IMR-90 (cell line): Measurements from ENCODE around the gene STX17. TPM values are rescaled to one million over a fixed set of nuclear protein-coding genes. Genes with fewer than 3 reads are reported as not detected.

Experiments used
- ATAC-seq: fragments of 200-7000 bp; cut with Tn5 transposase; 2 replicates; pipeline ENCODE4 v1.9.1; 2020; ENCODE audit warnings: low read depth, mild to moderate bottlenecking, moderate library complexity
- BruUV-seq: library from RNA; stranded (reverse); fragments of 400-500 nt; replicated peaks from 2 replicates; lab custom pipeline; 2021; lab: Mats Ljungman, UMichigan
- CTCF ChIA-PET: fragments of 300-600 bp; formaldehyde crosslinking; extraction: SDS; loops from one replicate; lab custom pipeline; 2021; ENCODE audit warnings: antibody characterized with exemption; lab: Yijun Ruan, JAX
- POLR2A ChIA-PET: fragments of 300-600 bp; sonication (Branson Sonifier 250); formaldehyde crosslinking; loops from one replicate; lab custom pipeline; 2022; ENCODE audit warnings: antibody characterized with exemption; ENCODE audit not compliant: unreplicated experiment; lab: Charles Lee
- DNase-seq: peaks from one replicate; pipeline ENCODE4 v3.0.0; 2013
- H2AFZ ChIP-seq: replicated peaks from 2 replicates; pipeline ENCODE3; 2013; ENCODE audit warnings: low read length, mild to moderate bottlenecking; ENCODE audit not compliant: poor library complexity
- H2AK5ac ChIP-seq: 2 replicates; pipeline ENCODE4 v1.6.1; 2013; ENCODE audit warnings: low read depth, low read length, inconsistent platforms
- H2AK9ac ChIP-seq: replicated peaks from 2 replicates; pipeline ENCODE3; 2013; ENCODE audit warnings: mild to moderate bottlenecking, low read depth, low read length, moderate library complexity; ENCODE audit not compliant: poor library complexity
- H2BK120ac ChIP-seq: 2 replicates; pipeline ENCODE4 v1.6.1; 2013; ENCODE audit warnings: low read depth, low read length, inconsistent platforms
- H2BK15ac ChIP-seq: 3 replicates; pipeline ENCODE4 v1.6.1; 2013; ENCODE audit warnings: low read depth, low read length, inconsistent platforms
- H2BK20ac ChIP-seq: 2 replicates; pipeline ENCODE4 v1.6.1; 2013; ENCODE audit warnings: low read depth, mild to moderate bottlenecking, inconsistent platforms, low read length, moderate library complexity
- H2BK5ac ChIP-seq: 2 replicates; pipeline ENCODE4 v1.6.1; 2013; ENCODE audit warnings: mild to moderate bottlenecking, low read depth, low read length, inconsistent platforms; ENCODE audit not compliant: poor library complexity, severe bottlenecking
- H3K14ac ChIP-seq: replicated peaks from 2 replicates; pipeline ENCODE4 v1.6.1; 2013; ENCODE audit warnings: low read depth, low read length, inconsistent platforms
- H3K18ac ChIP-seq: 2 replicates; pipeline ENCODE4 v1.6.1; 2013; ENCODE audit warnings: low read depth, low read length, control low read depth
- H3K23ac ChIP-seq: 2 replicates; pipeline ENCODE4 v1.6.1; 2013; ENCODE audit warnings: low read depth, low read length, inconsistent platforms
- H3K27ac ChIP-seq: 2 replicates; pipeline ENCODE4 v1.5.1; 2013; ENCODE audit warnings: mild to moderate bottlenecking, control low read depth, low read length; ENCODE audit not compliant: insufficient read depth
- H3K27me3 ChIP-seq: 2 replicates; pipeline ENCODE4 v1.6.1; 2013; ENCODE audit warnings: low read length; ENCODE audit not compliant: control insufficient read depth, insufficient read depth
- H3K36me3 ChIP-seq: 2 replicates; pipeline ENCODE4 v1.6.1; 2013; ENCODE audit warnings: low read length, mixed read lengths; ENCODE audit not compliant: control insufficient read depth, insufficient read depth
- H3K4ac ChIP-seq: 2 replicates; pipeline ENCODE4 v1.6.1; 2013; ENCODE audit warnings: low read depth, low read length, inconsistent platforms
- H3K4me1 ChIP-seq: 2 replicates; pipeline ENCODE4 v1.6.1; 2013; ENCODE audit warnings: low read length, mixed read lengths; ENCODE audit not compliant: control insufficient read depth, insufficient read depth
- H3K4me2 ChIP-seq: 2 replicates; pipeline ENCODE4 v1.6.1; 2013; ENCODE audit warnings: low read depth, mild to moderate bottlenecking, control low read depth, low read length, moderate library complexity
- H3K4me3 ChIP-seq: 2 replicates; pipeline ENCODE4 v1.5.1; 2013; ENCODE audit warnings: low read depth, mild to moderate bottlenecking, control low read depth, low read length, moderate library complexity; ENCODE audit not compliant: insufficient read depth
- H3K56ac ChIP-seq: 2 replicates; pipeline ENCODE4 v1.6.1; 2013; ENCODE audit warnings: low read length, inconsistent platforms; ENCODE audit not compliant: insufficient read depth; ENCODE audit errors: extremely low read depth
- H3K79me1 ChIP-seq, 2 experiments: 2 replicates each; pipeline ENCODE4 v1.6.1; 2013; ENCODE audit warnings: low read length in 2 of 2, inconsistent platforms in 1 of 2, low read depth in 1 of 2
- H3K9ac ChIP-seq: 2 replicates; pipeline ENCODE4 v1.6.1; 2013; ENCODE audit warnings: low read depth, low read length, control low read depth
- H3K9me1 ChIP-seq: 2 replicates; pipeline ENCODE4 v1.6.1; 2013; ENCODE audit warnings: low read length, inconsistent platforms; ENCODE audit not compliant: insufficient read depth
- H3K9me3 ChIP-seq: 2 replicates; pipeline ENCODE4 v1.6.1; 2013; ENCODE audit warnings: low read length; ENCODE audit not compliant: control insufficient read depth, insufficient read depth
- H4K20me1 ChIP-seq: 2 replicates; pipeline ENCODE4 v1.6.1; 2013; ENCODE audit warnings: low read length, inconsistent platforms; ENCODE audit not compliant: insufficient read depth
- H4K5ac ChIP-seq: 2 replicates; pipeline ENCODE4 v1.6.1; 2013; ENCODE audit warnings: mild to moderate bottlenecking, low read depth, low read length, control low read depth
- H4K8ac ChIP-seq, 2 experiments: 2 replicates each; pipeline ENCODE4 v1.6.1; 2013; ENCODE audit warnings: low read depth in 2 of 2, low read length in 2 of 2, control low read depth in 1 of 2, inconsistent platforms in 1 of 2
- H4K91ac ChIP-seq: 2 replicates; pipeline ENCODE4 v1.6.1; 2013; ENCODE audit warnings: low read depth, low read length, inconsistent platforms; ENCODE audit not compliant: insufficient read depth
- BHLHE40 ChIP-seq: fragments of 150-350 bp; IDR thresholded peaks from 2 replicates; pipeline ENCODE4 v1.6.1; 2016; ENCODE audit warnings: mild to moderate bottlenecking, low read depth, low read length
- CEBPB ChIP-seq: IDR thresholded peaks from 2 replicates; pipeline ENCODE4 v1.6.1; 2012; ENCODE audit warnings: low read depth, low read length, improper control_type of control experiment
- ELK1 ChIP-seq: fragments of 150-350 bp; IDR thresholded peaks from 2 replicates; pipeline ENCODE4 v1.6.1; 2016; ENCODE audit warnings: low read depth, mild to moderate bottlenecking, low read length, moderate library complexity, borderline replicate concordance
- FOS ChIP-seq: fragments of 150-350 bp; IDR thresholded peaks from 2 replicates; pipeline ENCODE4 v1.6.1; 2016; ENCODE audit warnings: low read depth, low read length
- MAFK ChIP-seq: IDR thresholded peaks from 2 replicates; pipeline ENCODE4 v1.6.1; 2012; ENCODE audit warnings: low read depth, low read length, improper control_type of control experiment
- MXI1 ChIP-seq: IDR thresholded peaks from 2 replicates; pipeline ENCODE4 v1.6.1; 2012; ENCODE audit warnings: low read depth, mild to moderate bottlenecking, low read length, moderate library complexity, borderline replicate concordance
- NFE2L2 ChIP-seq: fragments of 150-350 bp; IDR thresholded peaks from 2 replicates; pipeline ENCODE4 v1.6.1; 2016; ENCODE audit warnings: low read depth, mild to moderate bottlenecking, low read length
- RCOR1 ChIP-seq: IDR thresholded peaks from 2 replicates; pipeline ENCODE4 v1.6.1; 2012; ENCODE audit warnings: mild to moderate bottlenecking, low read length, improper control_type of control experiment; ENCODE audit not compliant: insufficient replicate concordance
- RFX5 ChIP-seq: IDR thresholded peaks from 2 replicates; pipeline ENCODE4 v1.8.0; 2012; ENCODE audit warnings: low read depth, mild to moderate bottlenecking, low read length, moderate library complexity
- SMC3 ChIP-seq: fragments of 150-350 bp; IDR thresholded peaks from 2 replicates; pipeline ENCODE4 v1.6.1; 2016; ENCODE audit warnings: low read depth, mild to moderate bottlenecking, antibody characterized with exemption, low read length, moderate library complexity
- WGBS, 2 experiments: methylation state at CpG; one replicate each; pipeline versions ENCODE4 v1.1.5 to v1.1.7; 2013; ENCODE audit warnings: missing lambda C conversion rate in 2 of 2; ENCODE audit not compliant: insufficient read length in 1 of 2; ENCODE audit errors: extremely low coverage in 2 of 2; 5-methylcytosine and 5-hydroxymethylcytosine counted together
- dilution Hi-C: fragments of 300-500 bp; cut with HindIII; formaldehyde crosslinking; loops from one replicate; pipeline ENCODE4 v1.14.3; 2018; ENCODE audit warnings: low sequenced_read_pairs; ENCODE audit not compliant: unreplicated experiment
- in situ Hi-C: fragments of 300-500 bp; cut with MboI; formaldehyde crosslinking; loops from 3 replicates; pipeline ENCODE4 v1.14.3; 2019; ENCODE audit warnings: low sequenced_read_pairs, inconsistent platforms, mixed read lengths
- intact Hi-C: fragments of 100-400 bp; cut with micrococcal nuclease; formaldehyde crosslinking; loops from 2 replicates; pipeline ENCODE4 v1.10.0; 2022
- polyA plus RNA-seq, 3 experiments: library from polyadenylated mRNA; depleted of rRNA; stranded (reverse); fragments of >200 nt; gene quantifications; 2 replicates each; pipeline ENCODE4 v1.2.3, GENCODE V29; 2012; ENCODE audit warnings: low replicate concordance in 1 of 3
- total RNA-seq: library from RNA; depleted of rRNA; stranded (reverse); fragments of >200 nt; gene quantifications from 2 replicates; pipeline ENCODE4 v1.2.3, GENCODE V29; 2012

Gene STX17
- total and polyA plus RNA-seq, 2 of the 4 experiments (the other 2 are of a cell fraction), result 6.2 to 11.7 TPM

- in situ Hi-C loops (no loop called here), dilution Hi-C loops (no loop called here), intact Hi-C loops (no loop called here)
- no TSS peak for BruUV-seq
- no peak overlapping the region for H3K56ac ChIP-seq
- no peak overlapping the region for H2AK5ac ChIP-seq
- H3K18ac ChIP-seq, result no peak overlapping the region
- no peak overlapping the region for H2BK120ac ChIP-seq
- H3K4ac ChIP-seq, result no peak overlapping the region
- H3K4me3 ChIP-seq, result no peak overlapping the region
- H3K4me2 ChIP-seq, result no peak overlapping the region
- H3K79me1 ChIP-seq, result no peaks in the 10 kb centered on the region; a peak in 1 of 4 replicates
- TF ChIP-seq RCOR1 (no peak), ELK1 (no peak), CEBPB (no peak), MXI1 (no peak), SMC3 (no peak), FOS (no peak), BHLHE40 (no peak), RFX5 (no peak), MAFK (no peak), NFE2L2 (no peak)
- H3K27me3 ChIP-seq, result no peaks in the 10 kb centered on the region
- H4K5ac ChIP-seq, result no peak overlapping the region
- H2BK20ac ChIP-seq, result no peak overlapping the region
- POLR2A ChIA-PET, result no interaction called here
- H2BK15ac ChIP-seq, result no peak overlapping the region
- H2AK9ac ChIP-seq, result no peak overlapping the region
- no peak overlapping the region for H3K14ac ChIP-seq
- no peaks in the 10 kb centered on the region for H3K36me3 ChIP-seq
- no peaks in the 10 kb centered on the region for H3K9me3 ChIP-seq
- no peaks in the 10 kb centered on the region for H3K9me1 ChIP-seq
- no peak overlapping the region for H3K27ac ChIP-seq
- no peak overlapping the region for H3K9ac ChIP-seq
- WGBS, 2 experiments, result no CpG with 5 or more reads among the region's 2 CpGs
- H3K23ac ChIP-seq, result no peak overlapping the region
- no peak overlapping the region for H2BK5ac ChIP-seq
- no peaks in the 10 kb centered on the region for H4K20me1 ChIP-seq
- H2AFZ ChIP-seq, result no peak overlapping the region
- 0 out of 2 replicates have a peak, but pooled peaks cover 1% of the 10 kb centered on the region for H3K4me1 ChIP-seq
- H4K8ac ChIP-seq, result no peak overlapping the region
- no peak overlapping the region for H4K91ac ChIP-seq
- no peak for DNase-seq
- ATAC-seq, result no peak
- CTCF ChIA-PET, result interaction anchor here (1.1 kb wide), 1 partner anchor 31 kb away, joined by 3 read pairs; no protein-coding TSS in a partner anchor
Observed at GRCh38 chr9:99948482-99948881, 42.0 kb downstream of the STX17 start.
